ENCODE data around the gene KLF4. TPM values are rescaled to one million over a fixed set of nuclear protein-coding genes. Genes with fewer than 3 reads are reported as not detected.

KLF4 gene
- total RNA-seq, 1 experiment from 2014 or later, result 7.1 TPM

DNA sequence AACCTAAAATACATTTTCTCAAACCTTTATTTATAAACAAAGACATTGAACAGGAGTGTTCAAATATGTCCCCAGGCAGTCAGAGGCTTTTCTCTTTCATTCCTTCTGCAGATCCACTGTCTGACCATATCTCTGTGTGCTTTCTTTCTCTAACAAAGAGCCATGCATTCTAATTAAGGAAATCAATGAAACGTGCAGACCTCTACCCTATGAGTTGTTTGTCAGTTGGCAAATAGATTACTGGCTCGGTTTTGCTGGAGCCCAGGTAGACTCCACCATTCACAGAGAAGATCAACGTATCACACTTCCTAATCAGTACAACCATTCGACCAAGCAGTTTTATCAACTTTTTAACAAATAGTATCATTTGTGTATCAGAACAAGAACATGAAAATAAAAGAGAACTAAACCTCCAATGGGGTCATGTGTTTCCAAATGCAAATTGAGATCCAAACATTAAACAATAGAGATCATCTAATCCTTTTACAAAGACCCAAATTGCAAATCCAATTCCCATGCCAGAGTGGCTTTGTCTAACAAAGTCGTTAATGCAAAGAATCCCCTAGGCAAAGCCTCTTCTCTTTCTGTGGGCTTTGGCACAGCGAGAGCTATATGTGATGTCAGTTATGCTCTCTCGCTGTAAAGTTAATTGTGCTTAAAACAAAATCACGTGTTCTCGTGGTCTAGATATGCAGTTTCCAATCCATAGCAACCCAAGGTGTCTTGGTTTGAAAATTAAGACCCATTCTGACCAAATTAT, 16.8 kb downstream of the KLF4 start:
- peaks cover 0 to 5% of the 10 kb centered on the region in 2 experiments; a peak in 2 of 5 replicates for H3K9me3 Mint-ChIP-seq
- no peak overlapping the region for H4K5ac ChIP-seq (ENCODE audit: insufficient read length, low read depth, low read length)
- TF ChIP-seq, protein P1, sequence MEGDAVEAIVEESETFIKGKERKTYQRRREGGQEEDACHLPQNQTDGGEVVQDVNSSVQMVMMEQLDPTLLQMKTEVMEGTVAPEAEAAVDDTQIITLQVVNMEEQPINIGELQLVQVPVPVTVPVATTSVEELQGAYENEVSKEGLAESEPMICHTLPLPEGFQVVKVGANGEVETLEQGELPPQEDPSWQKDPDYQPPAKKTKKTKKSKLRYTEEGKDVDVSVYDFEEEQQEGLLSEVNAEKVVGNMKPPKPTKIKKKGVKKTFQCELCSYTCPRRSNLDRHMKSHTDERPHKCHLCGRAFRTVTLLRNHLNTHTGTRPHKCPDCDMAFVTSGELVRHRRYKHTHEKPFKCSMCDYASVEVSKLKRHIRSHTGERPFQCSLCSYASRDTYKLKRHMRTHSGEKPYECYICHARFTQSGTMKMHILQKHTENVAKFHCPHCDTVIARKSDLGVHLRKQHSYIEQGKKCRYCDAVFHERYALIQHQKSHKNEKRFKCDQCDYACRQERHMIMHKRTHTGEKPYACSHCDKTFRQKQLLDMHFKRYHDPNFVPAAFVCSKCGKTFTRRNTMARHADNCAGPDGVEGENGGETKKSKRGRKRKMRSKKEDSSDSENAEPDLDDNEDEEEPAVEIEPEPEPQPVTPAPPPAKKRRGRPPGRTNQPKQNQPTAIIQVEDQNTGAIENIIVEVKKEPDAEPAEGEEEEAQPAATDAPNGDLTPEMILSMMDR (conservative IDR thresholded peaks at IDR 0.05), result no peak

More for the DNA sequence above, 16.8 kb downstream of the KLF4 start:
- H2AK5ac ChIP-seq (ENCODE audit: insufficient read length, low read length), result no peak overlapping the region
- no peak for DNase-seq
- Mint-ChIP-seq H3K4me3 (no peak overlapping the region), H3K4me1 (peaks cover 19 to 20% of the 10 kb centered on the region in 2 experiments), H3K36me3 (ENCODE audit: insufficient read depth in 1 of 3, low read depth in 3 of 3) (peaks cover 2 to 6% (median 2%) of the 10 kb centered on the region in 3 experiments; a peak in 2 of 7 replicates), H3K27ac (peak overlapping the region; percentile 10 to 95 (median 20); a peak in 5 of 7 replicates), H3K27me3 (ENCODE audit: low read depth) (no peaks in the 10 kb centered on the region)
- no peak overlapping the region for H3K56ac ChIP-seq (ENCODE audit: insufficient read length, low read depth, low read length)
- H3K27me3 ChIP-seq (ENCODE audit: insufficient read depth, low read length), result no peaks in the 10 kb centered on the region
- no peak overlapping the region for H4K8ac ChIP-seq (replicated peaks; ENCODE audit: insufficient read length, low read depth, low read length)
- no peak overlapping the region for H3K23ac ChIP-seq (ENCODE audit: insufficient read length, low read depth, low read length)
- H3K4me1 ChIP-seq (ENCODE audit: insufficient read depth, low read length), result no peaks in the 10 kb centered on the region
- no peak overlapping the region for H3K27ac ChIP-seq (ENCODE audit: insufficient read length, low read depth, low read length)
- no peaks in the 10 kb centered on the region for H3K9me3 ChIP-seq (ENCODE audit: control insufficient read depth, low read depth, low read length)
- H3K18ac ChIP-seq (ENCODE audit: insufficient read length, low read depth, low read length), result no peak overlapping the region
- H3K79me1 ChIP-seq (ENCODE audit: insufficient read depth, low read depth, low read length, poor library complexity, severe bottlenecking), result no peaks in the 10 kb centered on the region
- no peak overlapping the region for H3K4ac ChIP-seq (ENCODE audit: low read depth, low read length)
- H2BK12ac ChIP-seq (ENCODE audit: insufficient read length, low read depth, low read length), result no peak overlapping the region
- H2AFZ ChIP-seq (ENCODE audit: low read length), result no peak overlapping the region
- no peaks in the 10 kb centered on the region for H4K20me1 ChIP-seq (ENCODE audit: control insufficient read depth, insufficient read depth, insufficient read length)
- no peak overlapping the region for H3T11ph ChIP-seq (ENCODE audit: low read length)
- no peak overlapping the region for H2BK5ac ChIP-seq (ENCODE audit: insufficient read length, low read length)
- no CpG with 5 or more reads among the region's 9 CpGs for WGBS (ENCODE audit: extremely low coverage, insufficient read length, low lambda C conversion rate)
- no peak overlapping the region for H2BK15ac ChIP-seq (ENCODE audit: low read depth, low read length)
- H3K23me2 ChIP-seq (ENCODE audit: insufficient read length, low read depth, low read length, poor library complexity, severe bottlenecking), result no peaks in the 10 kb centered on the region
- H2BK20ac ChIP-seq (ENCODE audit: low read depth, low read length, poor library complexity, severe bottlenecking), result no peak overlapping the region
- H4K91ac ChIP-seq (ENCODE audit: insufficient read length, low read depth, low read length), result no peak overlapping the region
- H3K4me2 ChIP-seq (ENCODE audit: insufficient read depth, insufficient read length, low read length), result no peak overlapping the region
- H3K14ac ChIP-seq (ENCODE audit: insufficient read depth, low read length), result no peak overlapping the region
- H2BK120ac ChIP-seq (ENCODE audit: low read depth, low read length, poor library complexity, severe bottlenecking), result no peak overlapping the region
- no peaks in the 10 kb centered on the region for H3K79me2 ChIP-seq (ENCODE audit: insufficient read depth, low read length)
- H3K9ac ChIP-seq (ENCODE audit: extremely low read depth, insufficient read length, low read length), result no peak overlapping the region

Measured in H9 (cell line).